Activated CD4-positive, alpha-beta T cell treated with anti-CD3 and anti-CD28 coated beads, Interleukin-2, amount 10 ng/mL, durations not matched to agents 7 days and 5 days (primary cell): ENCODE measurements around the gene UCK2. TPM values are rescaled to one million over a fixed set of nuclear protein-coding genes. Genes with fewer than 3 reads are reported as not detected.

ENCODE experiments used
- CTCF ChIA-PET: fragments of 350-600 bp; sonication (Branson Sonifier 250); formaldehyde crosslinking; loops from one replicate; lab custom pipeline; 2021; ENCODE audit warnings: antibody characterized with exemption; lab: Charles Lee
- POLR2A ChIA-PET: fragments of 350-600 bp; sonication (Branson Sonifier 250); formaldehyde crosslinking; loops from one replicate; lab custom pipeline; 2021; ENCODE audit warnings: antibody characterized with exemption; lab: Charles Lee
- DNase-seq: peaks from one replicate; pipeline ENCODE4 v3.0.0-alpha.2; 2020
- H3K27ac Mint-ChIP-seq: one replicate; pipeline ENCODE4 v1.8.0; 2021; ENCODE audit warnings: mild to moderate bottlenecking, moderate library complexity, mixed read lengths
- H3K27me3 Mint-ChIP-seq: one replicate; pipeline ENCODE4 v1.8.0; 2021; ENCODE audit warnings: mixed read lengths
- H3K36me3 Mint-ChIP-seq: one replicate; pipeline ENCODE4 v1.8.0; 2021; ENCODE audit warnings: low read depth, mixed read lengths
- H3K4me1 Mint-ChIP-seq: one replicate; pipeline ENCODE4 v1.8.0; 2021; ENCODE audit warnings: mixed read lengths
- H3K4me3 Mint-ChIP-seq: one replicate; pipeline ENCODE4 v1.8.0; 2021; ENCODE audit warnings: mild to moderate bottlenecking, moderate library complexity, mixed read lengths
- H3K9me3 Mint-ChIP-seq: one replicate; pipeline ENCODE4 v1.8.0; 2021; ENCODE audit warnings: mixed read lengths
- total RNA-seq, 2 experiments: library from RNA; stranded (reverse); gene quantifications; one replicate each; pipeline ENCODE4 v1.2.3, GENCODE V29; 2021

The UCK2 gene
- total RNA-seq, 2 experiments from 2014 or later: 22.4 to 23.7 TPM

DNA sequence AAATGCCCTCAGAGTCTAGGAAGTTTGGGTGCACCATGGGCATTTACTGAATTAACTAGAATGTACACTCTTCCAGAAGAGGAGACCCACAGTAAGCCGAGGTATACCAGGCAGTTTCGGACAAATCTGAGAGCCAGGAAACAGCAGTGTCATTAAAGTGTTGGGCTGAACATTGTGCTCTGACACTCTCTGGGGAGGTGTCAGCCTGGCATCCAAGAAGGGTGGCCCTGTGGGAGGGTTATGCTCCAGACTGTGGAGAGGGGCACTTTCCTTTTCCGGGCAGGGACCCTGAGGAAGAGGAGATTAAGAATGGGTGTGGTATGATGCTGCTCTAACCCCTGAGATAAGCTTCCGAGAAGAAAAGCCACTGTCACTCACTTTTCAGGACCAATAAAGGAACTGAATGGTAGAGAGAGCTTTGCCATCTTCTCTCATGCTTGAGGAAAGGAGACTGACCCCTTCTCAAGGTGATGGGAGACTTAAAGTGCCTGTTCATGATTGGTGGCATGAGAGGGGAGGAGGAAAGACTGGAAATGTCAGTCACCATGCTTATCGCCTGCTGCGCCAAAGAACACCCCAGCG lies 98.2 kb downstream of the UCK2 start:
- no peak overlapping the region for H3K27ac Mint-ChIP-seq
- H3K4me1 Mint-ChIP-seq: peaks cover 9% of the 10 kb centered on the region
- no peaks in the 10 kb centered on the region for H3K9me3 Mint-ChIP-seq
- CTCF ChIA-PET: interaction anchor here (1.2 to 1.4 kb wide), 2 partner anchors 28 to 325 kb away, joined by 3 to 4 read pairs; no protein-coding TSS in a partner anchor
- no peak overlapping the region for H3K4me3 Mint-ChIP-seq
- POLR2A ChIA-PET: no interaction called here
- DNase-seq: no peak
- H3K27me3 Mint-ChIP-seq: peaks cover 21% of the 10 kb centered on the region
- no peaks in the 10 kb centered on the region for H3K36me3 Mint-ChIP-seq

GRCh38 chr1:165927169-165927568 lies 99.8 kb downstream of the UCK2 start:
- ChIA-PET CTCF (interaction anchor here (0.7 to 1.5 kb wide), 3 partner anchors 556 to 1132 kb away, joined by 3 read pairs; no protein-coding TSS in a partner anchor), POLR2A (no interaction called here)
- H3K4me3 Mint-ChIP-seq: no peak overlapping the region
- H3K4me1 Mint-ChIP-seq: peaks cover 9% of the 10 kb centered on the region
- no peak for DNase-seq
- no peaks in the 10 kb centered on the region for H3K36me3 Mint-ChIP-seq
- H3K27me3 Mint-ChIP-seq: peaks cover 17% of the 10 kb centered on the region
- H3K27ac Mint-ChIP-seq: no peak overlapping the region
- no peaks in the 10 kb centered on the region for H3K9me3 Mint-ChIP-seq

DNA sequence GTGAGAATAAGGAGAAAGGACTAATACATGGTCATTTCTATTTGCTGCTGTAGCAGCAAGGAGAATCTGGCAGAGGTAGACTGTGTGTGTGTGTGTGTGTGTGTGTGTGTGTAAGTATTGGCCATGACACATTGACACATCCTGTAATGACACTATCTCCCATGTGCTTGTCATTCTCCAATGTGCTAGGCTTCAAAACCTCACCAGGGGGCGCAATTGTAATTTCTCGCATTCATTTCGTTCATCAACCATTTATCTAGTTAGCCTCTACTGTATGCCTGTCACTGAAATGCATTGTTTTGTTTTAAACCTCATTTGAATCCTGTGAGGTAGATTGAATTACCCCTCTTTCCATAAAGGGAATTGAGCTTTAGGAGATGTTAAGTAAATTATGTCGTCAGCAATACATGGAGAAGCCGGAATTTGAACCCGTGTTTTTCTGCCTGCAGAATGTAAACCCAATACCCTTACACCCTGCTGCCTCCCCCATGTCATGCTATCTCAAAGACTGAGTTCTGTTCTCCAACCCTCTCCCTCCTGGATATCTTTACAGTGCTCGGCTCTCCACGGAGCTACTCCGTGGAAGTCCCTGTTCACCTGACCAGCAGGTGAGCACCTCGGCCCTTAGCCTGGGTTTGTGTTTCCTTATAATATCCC lies 100.8 kb downstream of the UCK2 start:
- Mint-ChIP-seq H3K36me3 (no peaks in the 10 kb centered on the region), H3K9me3 (no peaks in the 10 kb centered on the region), H3K4me3 (no peak overlapping the region), H3K4me1 (peaks cover 9% of the 10 kb centered on the region), H3K27ac (no peak overlapping the region), H3K27me3 (peaks cover 11% of the 10 kb centered on the region)
- POLR2A ChIA-PET: no interaction called here
- peak; percentile 73 for DNase-seq
- CTCF ChIA-PET: interaction anchor here (0.6 to 1.5 kb wide), 5 partner anchors 210 to 1131 kb away, joined by 3 to 4 read pairs (median 3); no protein-coding TSS in a partner anchor

GRCh38 chr1:165930961-165931360 lies 103.5 kb downstream of the UCK2 start:
- H3K4me1 Mint-ChIP-seq: peaks cover 9% of the 10 kb centered on the region
- CTCF ChIA-PET: no interaction called here
- no peak for DNase-seq
- no peak overlapping the region for H3K27ac Mint-ChIP-seq
- POLR2A ChIA-PET: no interaction called here
- H3K9me3 Mint-ChIP-seq: no peaks in the 10 kb centered on the region
- H3K36me3 Mint-ChIP-seq: no peaks in the 10 kb centered on the region
- peaks cover 4% of the 10 kb centered on the region for H3K27me3 Mint-ChIP-seq
- H3K4me3 Mint-ChIP-seq: no peak overlapping the region

DNA sequence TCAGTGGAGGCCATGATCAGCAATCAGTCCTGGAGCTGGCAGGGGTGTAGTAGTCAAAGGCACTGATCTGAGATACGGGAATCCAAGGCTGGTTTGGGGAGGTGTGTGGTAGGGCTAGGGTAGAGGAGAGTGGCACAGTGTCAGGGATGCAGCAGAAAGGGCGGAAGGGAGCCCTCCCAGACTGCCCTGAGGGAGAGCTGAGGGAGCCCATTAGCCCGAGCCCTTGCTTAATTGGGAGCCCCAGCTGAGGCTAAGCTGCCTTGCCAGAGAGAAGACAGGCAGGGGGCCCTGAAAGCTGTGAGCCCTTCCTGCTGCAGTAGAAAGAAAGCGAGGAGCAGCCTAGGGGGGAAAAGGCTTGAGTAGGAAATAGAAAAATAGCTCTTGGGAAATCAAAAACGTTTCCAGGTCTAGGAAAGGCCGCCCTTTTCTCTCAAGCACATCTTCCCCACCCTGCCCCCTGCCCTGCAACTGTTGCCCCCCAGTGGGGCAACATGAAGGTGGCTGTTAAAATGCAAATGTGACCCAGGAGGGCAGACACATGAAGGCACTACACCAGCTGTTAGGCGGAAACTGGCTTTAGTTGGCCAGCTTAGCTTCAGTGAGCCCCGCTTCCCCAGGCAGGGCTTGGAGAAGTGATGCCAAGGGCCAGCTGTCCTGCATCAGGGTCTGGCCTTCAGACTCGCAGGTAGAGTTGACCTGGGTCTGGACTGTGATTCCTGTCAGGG lies 106.2 kb downstream of the UCK2 start:
- no peaks in the 10 kb centered on the region for H3K36me3 Mint-ChIP-seq
- no peak for DNase-seq
- no peaks in the 10 kb centered on the region for H3K4me1 Mint-ChIP-seq
- H3K27me3 Mint-ChIP-seq: no peaks in the 10 kb centered on the region
- ChIA-PET CTCF (interaction anchor here (1.1 to 1.5 kb wide), 2 partner anchors 11 to 502 kb away, joined by 3 to 4 read pairs; no protein-coding TSS in a partner anchor), POLR2A (no interaction called here)
- H3K9me3 Mint-ChIP-seq: no peaks in the 10 kb centered on the region
- H3K4me3 Mint-ChIP-seq: no peak overlapping the region
- H3K27ac Mint-ChIP-seq: no peak overlapping the region

DNA sequence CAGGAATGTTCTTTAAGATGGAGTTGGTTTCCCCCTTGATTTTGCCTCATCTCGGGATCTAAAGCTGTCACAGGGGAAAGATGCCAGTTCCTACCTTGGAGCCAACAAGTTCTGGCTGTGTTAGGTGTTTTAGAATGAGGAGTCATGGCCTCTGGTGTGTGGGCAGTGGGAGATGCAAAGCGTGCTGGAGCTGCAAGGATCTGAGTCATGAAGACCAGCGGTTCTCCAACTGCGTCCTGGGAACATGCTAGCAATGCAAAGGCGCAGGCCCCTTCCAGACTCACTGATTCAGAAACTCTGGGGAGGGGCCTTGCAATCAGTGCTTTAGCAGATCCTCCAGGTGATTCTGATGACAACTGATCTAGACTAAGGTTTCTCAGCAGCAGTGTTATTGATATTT lies 109.1 kb downstream of the UCK2 start:
- H3K4me1 Mint-ChIP-seq: no peaks in the 10 kb centered on the region
- ChIA-PET POLR2A (no interaction called here), CTCF (no interaction called here)
- DNase-seq: no peak
- no peaks in the 10 kb centered on the region for H3K27me3 Mint-ChIP-seq
- no peak overlapping the region for H3K4me3 Mint-ChIP-seq
- H3K36me3 Mint-ChIP-seq: no peaks in the 10 kb centered on the region
- H3K9me3 Mint-ChIP-seq: no peaks in the 10 kb centered on the region
- H3K27ac Mint-ChIP-seq: no peak overlapping the region

- Mint-ChIP-seq H3K27ac (no peak overlapping the region), H3K4me3 (no peak overlapping the region), H3K4me1 (no peaks in the 10 kb centered on the region), H3K36me3 (no peaks in the 10 kb centered on the region), H3K27me3 (peaks cover 2% of the 10 kb centered on the region), H3K9me3 (no peaks in the 10 kb centered on the region)
- ChIA-PET POLR2A (no interaction called here), CTCF (interaction anchor here (1.4 kb wide), 1 partner anchor 13 kb away, joined by 3 read pairs; no protein-coding TSS in a partner anchor)
- no peak for DNase-seq
Observed at GRCh38 chr1:165937829-165938228, 110.4 kb downstream of the UCK2 start.

- no peak for DNase-seq
- no peaks in the 10 kb centered on the region for H3K9me3 Mint-ChIP-seq
- H3K4me3 Mint-ChIP-seq: no peak overlapping the region
- ChIA-PET POLR2A (no interaction called here), CTCF (interaction anchor here (0.7 to 1.4 kb wide), 2 partner anchors 14 to 1993 kb away, joined by 3 to 5 read pairs; no protein-coding TSS in a partner anchor)
- H3K4me1 Mint-ChIP-seq: no peaks in the 10 kb centered on the region
- H3K27ac Mint-ChIP-seq: no peak overlapping the region
- H3K27me3 Mint-ChIP-seq: peaks cover 5% of the 10 kb centered on the region
- H3K36me3 Mint-ChIP-seq: no peaks in the 10 kb centered on the region
Observed at GRCh38 chr1:165938844-165939243, 111.4 kb downstream of the UCK2 start.

- peaks cover 5% of the 10 kb centered on the region for H3K27me3 Mint-ChIP-seq
- H3K27ac Mint-ChIP-seq: no peak overlapping the region
- no peaks in the 10 kb centered on the region for H3K9me3 Mint-ChIP-seq
- no peak for DNase-seq
- H3K4me3 Mint-ChIP-seq: no peak overlapping the region
- POLR2A ChIA-PET: no interaction called here
- no peaks in the 10 kb centered on the region for H3K4me1 Mint-ChIP-seq
- no peaks in the 10 kb centered on the region for H3K36me3 Mint-ChIP-seq
- CTCF ChIA-PET: no interaction called here
Observed at GRCh38 chr1:165941531-165941930, 114.1 kb downstream of the UCK2 start.

DNA sequence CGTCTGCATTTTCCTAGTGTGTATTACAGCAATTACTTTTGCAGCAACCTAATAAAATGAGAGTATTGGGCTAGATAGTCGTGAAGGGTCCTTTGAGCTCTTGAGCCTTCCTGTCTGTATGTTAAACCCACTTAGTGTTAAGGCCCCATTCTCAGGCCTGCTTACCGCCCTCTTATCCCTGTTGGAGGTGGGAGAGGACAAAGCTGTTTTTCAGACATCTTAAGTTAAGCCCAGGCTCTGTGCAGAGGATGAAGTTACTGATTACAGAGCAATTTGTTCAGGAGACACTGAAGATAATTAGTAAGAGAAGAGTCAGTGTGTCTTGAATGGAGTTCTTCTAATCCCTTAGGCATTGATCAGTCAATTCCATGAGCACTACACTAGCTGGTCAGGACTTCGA lies 114.6 kb downstream of the UCK2 start:
- Mint-ChIP-seq H3K27ac (no peak overlapping the region), H3K4me3 (no peak overlapping the region), H3K36me3 (no peaks in the 10 kb centered on the region), H3K4me1 (no peaks in the 10 kb centered on the region), H3K27me3 (peaks cover 5% of the 10 kb centered on the region), H3K9me3 (no peaks in the 10 kb centered on the region)
- DNase-seq: no peak
- POLR2A ChIA-PET: no interaction called here
- CTCF ChIA-PET: no interaction called here

DNA sequence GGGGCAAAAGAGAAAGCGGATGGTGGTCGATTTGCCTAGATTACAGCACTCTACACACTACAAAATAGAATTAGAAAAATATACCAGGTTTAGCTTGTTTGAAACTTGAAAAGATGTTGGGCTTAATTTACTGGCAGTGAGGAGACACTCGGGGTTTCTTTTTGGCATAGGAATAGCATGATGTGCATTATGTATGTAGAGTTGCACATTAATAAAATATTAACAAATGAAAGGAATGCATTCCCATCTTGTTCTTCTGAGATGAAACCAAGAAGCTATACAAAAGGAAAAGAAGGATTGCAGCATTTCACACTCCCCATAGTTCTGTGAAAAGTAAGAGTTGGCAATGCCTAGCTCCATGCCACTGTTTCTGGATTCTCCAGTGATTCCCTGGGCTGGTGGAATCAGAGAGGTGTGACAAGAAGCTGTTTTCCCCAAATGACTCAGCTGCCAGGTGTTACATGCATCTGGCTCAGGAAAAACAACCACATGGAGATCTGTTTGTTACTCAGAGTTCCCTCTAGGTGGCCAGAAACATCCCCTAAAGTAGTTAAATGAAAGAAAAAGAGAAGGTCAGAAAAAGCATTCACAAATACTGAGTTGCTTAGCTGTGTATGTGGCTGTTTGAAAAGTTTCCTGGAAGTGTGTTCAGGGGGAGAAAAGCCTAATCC lies 115.6 kb downstream of the UCK2 start:
- CTCF ChIA-PET: no interaction called here
- Mint-ChIP-seq H3K9me3 (no peaks in the 10 kb centered on the region), H3K27ac (no peak overlapping the region), H3K36me3 (no peaks in the 10 kb centered on the region), H3K4me1 (no peaks in the 10 kb centered on the region), H3K27me3 (peaks cover 5% of the 10 kb centered on the region), H3K4me3 (no peak overlapping the region)
- no peak for DNase-seq
- POLR2A ChIA-PET: no interaction called here

- Mint-ChIP-seq H3K27me3 (peaks cover 5% of the 10 kb centered on the region), H3K4me1 (no peaks in the 10 kb centered on the region), H3K36me3 (no peaks in the 10 kb centered on the region), H3K4me3 (no peak overlapping the region), H3K27ac (no peak overlapping the region), H3K9me3 (no peaks in the 10 kb centered on the region)
- CTCF ChIA-PET: no interaction called here
- no peak for DNase-seq
- POLR2A ChIA-PET: no interaction called here
Observed at GRCh38 chr1:165945911-165946310, 118.5 kb downstream of the UCK2 start.
